HCT116 (cell line): ENCODE data around the gene DDX60. TPM values are rescaled to one million over a fixed set of nuclear protein-coding genes. Genes with fewer than 3 reads are reported as not detected.

ENCODE experiments used
- ATAC-seq: fragments of 200-7000 bp; cut with Tn5 transposase; 2 replicates; pipeline ENCODE4 v1.9.1; 2020; ENCODE audit warnings: mild to moderate bottlenecking, moderate library complexity
- BruUV-seq: library from RNA; stranded (reverse); fragments of 400-500 nt; replicated peaks from 2 replicates; lab custom pipeline; 2021; lab: Mats Ljungman, UMichigan
- CTCF ChIA-PET: fragments of 300-600 bp; sonication (Branson Sonifier 250); formaldehyde crosslinking; loops from one replicate; lab custom pipeline; 2021; ENCODE audit warnings: antibody characterized with exemption; lab: Charles Lee
- POLR2A ChIA-PET: fragments of 300-600, 350-600 bp; sonication (Branson Sonifier 250); formaldehyde crosslinking; loops from one replicate; lab custom pipeline; 2021; ENCODE audit warnings: antibody characterized with exemption; lab: Charles Lee
- RAD21 ChIA-PET, 2 experiments: fragments of 300-600 bp; sonication (Branson Sonifier 250); formaldehyde crosslinking; loops; one replicate each; lab custom pipeline; 2023; ENCODE audit warnings: low total read pairs in 2 of 2; ENCODE audit not compliant: uncharacterized antibody in 2 of 2, unreplicated experiment in 2 of 2, low non-redundant PET in 1 of 2; lab: Charles Lee
- DNase-seq: peaks from one replicate; pipeline ENCODE4 v3.0.0-alpha.2; 2010; ENCODE audit warnings: low read depth, low spot score
- H2AFZ ChIP-seq: fragments of 200-600 bp; shearing (Covaris generic), sonication (generic); 2 replicates; pipeline ENCODE4 v1.6.1; 2017; ENCODE audit warnings: low read depth, mixed run types, mixed read lengths, antibody characterized with exemption, low read length; ENCODE audit not compliant: poor library complexity, severe bottlenecking
- H3K27ac ChIP-seq: 2 replicates; pipeline ENCODE4 v1.5.1; 2012; ENCODE audit warnings: low read depth, low read length
- H3K27me3 ChIP-seq: fragments of 200-600 bp; sonication (generic); 2 replicates; pipeline ENCODE4 v1.6.1; 2016; ENCODE audit warnings: mixed run types, low read length, mixed read lengths; ENCODE audit not compliant: insufficient read depth
- H3K36me3 ChIP-seq, 2 experiments: fragments of 200-500 bp in 1 of 2; fragments of 200-600 bp in 1 of 2; sonication (Bioruptor generic) in 1 of 2; sonication (generic) in 1 of 2; 2 replicates each; pipeline versions ENCODE4 v1.5.1 to v1.6.1; 2014 to 2016; ENCODE audit warnings: low read length in 2 of 2, inconsistent platforms in 1 of 2, mixed read lengths in 1 of 2, mixed run types in 1 of 2; ENCODE audit not compliant: insufficient read depth in 2 of 2, control insufficient read depth in 1 of 2
- H3K4me1 ChIP-seq, 2 experiments: fragments of 200-600 bp in 1 of 2; sonication (generic) in 1 of 2; 2 replicates each; pipeline versions ENCODE4 v1.5.1 to v1.6.1; 2012 to 2017; ENCODE audit warnings: low read length in 2 of 2, inconsistent platforms in 1 of 2, mild to moderate bottlenecking in 1 of 2, mixed read lengths in 1 of 2, mixed run types in 1 of 2, moderate library complexity in 1 of 2; ENCODE audit not compliant: insufficient read depth in 2 of 2, control insufficient read depth in 1 of 2
- H3K4me2 ChIP-seq: fragments of 200-600 bp; sonication (generic); 2 replicates; pipeline ENCODE4 v1.6.1; 2017; ENCODE audit warnings: mixed run types, low read length, mixed read lengths
- H3K4me3 ChIP-seq, 2 experiments: fragments of 200-600 bp in 1 of 2; sonication (generic) in 1 of 2; replicated peaks in 1 of 2; 2 replicates each; pipeline ENCODE4 v1.5.1; 2011 to 2016; ENCODE audit warnings: low read length in 2 of 2, control low read depth in 1 of 2, low read depth in 1 of 2, mild to moderate bottlenecking in 1 of 2, mixed read lengths in 1 of 2, mixed run types in 1 of 2
- H3K79me2 ChIP-seq: fragments of 200-600 bp; sonication (generic); 2 replicates; pipeline ENCODE4 v1.6.1; 2017; ENCODE audit warnings: mild to moderate bottlenecking, mixed run types, low read length, moderate library complexity, mixed read lengths; ENCODE audit not compliant: insufficient read depth
- H3K9ac ChIP-seq: fragments of 200-600 bp; sonication (generic); 2 replicates; pipeline ENCODE4 v1.6.1; 2016; ENCODE audit warnings: low read length, mixed read lengths
- H3K9me2 ChIP-seq: fragments of 200-600 bp; sonication (generic), shearing (Covaris generic); 2 replicates; pipeline ENCODE4 v1.6.1; 2017; ENCODE audit warnings: mixed run types, mild to moderate bottlenecking, moderate library complexity; ENCODE audit not compliant: insufficient read depth
- H3K9me3 ChIP-seq, 2 experiments: fragments of 200-500 bp in 1 of 2; fragments of 200-600 bp in 1 of 2; sonication (Bioruptor generic) in 1 of 2; sonication (generic) in 1 of 2; 2 replicates each; pipeline ENCODE4 v1.6.1; 2014 to 2017; ENCODE audit warnings: low read length in 2 of 2, mixed read lengths in 2 of 2, inconsistent platforms in 1 of 2, low read depth in 1 of 2, mild to moderate bottlenecking in 1 of 2, mixed run types in 1 of 2, moderate library complexity in 1 of 2; ENCODE audit not compliant: control insufficient read depth in 1 of 2, insufficient read depth in 1 of 2
- H4K20me1 ChIP-seq: fragments of 200-600 bp; sonication (generic), shearing (Covaris generic); 2 replicates; pipeline ENCODE4 v1.6.1; 2017; ENCODE audit warnings: mixed run types, mild to moderate bottlenecking, moderate library complexity; ENCODE audit not compliant: insufficient read depth
- CEBPB ChIP-seq: IDR thresholded peaks from 2 replicates; pipeline ENCODE4 v1.6.1; 2012; ENCODE audit warnings: low read depth
- CTCF ChIP-seq, 3 experiments: fragments of 200-600 bp in 1 of 3; sonication (generic) in 1 of 3; IDR thresholded peaks in 2 of 3; conservative IDR thresholded peaks in 1 of 3; 2 replicates each; pipeline ENCODE4 v1.5.1; 2012 to 2017; ENCODE audit warnings: low read depth in 2 of 3, low read length in 2 of 3, antibody characterized with exemption in 1 of 3, borderline replicate concordance in 1 of 3, control low read depth in 1 of 3, mild to moderate bottlenecking in 1 of 3, mixed read lengths in 1 of 3, mixed run types in 1 of 3, moderate library complexity in 1 of 3; ENCODE audit not compliant: insufficient read depth in 1 of 3
- POLR2AphosphoS5 ChIP-seq: IDR thresholded peaks from 2 replicates; pipeline ENCODE4 v1.6.1; 2011; ENCODE audit warnings: mild to moderate bottlenecking, low read depth, low read length, moderate library complexity
- RAD21 ChIP-seq: IDR thresholded peaks from 2 replicates; pipeline ENCODE4 v1.6.1; 2012; ENCODE audit warnings: low read depth, mild to moderate bottlenecking
- SIN3A ChIP-seq: IDR thresholded peaks from 2 replicates; pipeline ENCODE4 v1.6.1; 2012; ENCODE audit warnings: low read depth
- intact Hi-C: fragments of 100-400 bp; cut with micrococcal nuclease; formaldehyde crosslinking; loops from 2 replicates; pipeline ENCODE4 v1.10.0; 2022
- total RNA-seq: library from RNA; stranded (reverse); gene quantifications from one replicate; pipeline ENCODE4 v1.2.1, GENCODE V29; 2021; ENCODE audit not compliant: unreplicated experiment

The DDX60 gene
- total RNA-seq, 1 experiment from 2014 or later, result 6.5 TPM

DNA sequence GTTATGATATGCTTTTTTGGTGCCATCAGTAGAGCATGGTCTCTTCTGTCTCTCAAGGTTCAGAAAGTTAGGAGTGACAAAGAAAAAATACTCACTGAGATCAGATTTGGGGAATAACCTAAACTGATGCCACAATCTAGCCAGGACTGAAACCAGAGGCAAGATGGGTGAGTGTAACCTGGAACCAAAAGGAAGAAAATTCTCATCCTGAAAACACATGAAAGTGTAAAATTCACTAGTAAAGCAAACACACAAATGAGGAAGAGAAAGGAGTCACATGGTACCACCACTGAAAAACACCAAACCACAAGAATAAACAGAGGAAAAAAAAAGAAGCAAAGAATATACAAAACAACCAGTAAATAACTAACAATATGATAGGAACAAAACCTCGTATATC lies 129.8 kb downstream of the DDX60 start:
- ChIA-PET POLR2A (no interaction called here), CTCF (no interaction called here), RAD21 (no interaction called here)
- no peak for DNase-seq
- Histone ChIP-seq H3K4me2 (no peak overlapping the region), H3K9me3 (no peaks in the 10 kb centered on the region), H3K9me2 (no peaks in the 10 kb centered on the region), H3K36me3 (no peaks in the 10 kb centered on the region), H3K9ac (no peak overlapping the region), H3K4me3 (no peak overlapping the region), H3K4me1 (peaks cover 0 to 6% of the 10 kb centered on the region in 2 experiments; a peak in 2 of 4 replicates), H3K27ac (no peak overlapping the region), H3K79me2 (no peaks in the 10 kb centered on the region), H4K20me1 (no peaks in the 10 kb centered on the region), H2AFZ (no peak overlapping the region), H3K27me3 (no peaks in the 10 kb centered on the region)
- BruUV-seq, result no TSS peak
- no peak for ATAC-seq
- intact Hi-C loops, result loop anchor here (10.0 kb wide), 1 partner anchor 296 kb away; the partner anchor contains the start of gene DDX60L
- TF ChIP-seq CEBPB (no peak), SIN3A (no peak)

DNA sequence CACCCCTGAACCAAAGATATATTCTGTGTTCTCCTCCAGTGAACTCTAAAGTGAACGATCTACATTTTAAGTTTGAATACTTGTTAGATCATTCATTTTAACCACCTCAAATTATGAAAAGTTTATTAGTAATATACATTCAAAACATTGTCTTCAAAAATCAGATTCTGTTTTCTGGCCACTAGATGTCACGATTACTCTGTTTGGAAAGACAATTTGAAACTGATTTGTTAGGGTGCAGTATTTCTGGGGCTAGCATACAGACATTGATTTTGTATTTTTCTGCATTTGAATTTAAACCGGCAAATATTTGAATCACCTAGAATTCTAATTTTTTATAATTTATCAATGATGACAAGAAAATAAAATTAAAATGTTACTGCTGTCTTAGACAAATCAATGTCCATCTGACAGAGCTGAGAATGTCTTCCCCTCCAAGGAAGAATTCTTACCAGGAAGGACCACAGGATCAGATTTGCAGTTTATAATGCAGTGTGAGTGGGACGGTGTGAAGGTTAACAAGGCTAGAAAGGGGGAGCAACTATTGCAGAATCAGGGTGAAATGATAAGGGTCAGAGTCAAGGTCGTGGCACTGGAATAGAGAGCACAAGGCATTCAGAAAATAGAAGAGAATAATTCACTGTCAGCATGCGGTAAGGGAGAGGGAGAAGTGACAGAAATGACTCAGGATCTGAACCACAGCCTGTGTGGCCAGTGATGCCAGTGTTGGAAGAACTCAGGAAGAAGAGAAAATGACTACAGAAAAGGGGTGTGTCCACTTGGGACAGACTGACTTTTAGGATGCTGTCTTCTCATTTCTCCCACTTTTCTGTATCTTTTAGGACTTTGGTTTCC lies 134.6 kb downstream of the DDX60 start:
- peak; percentile 68 for ATAC-seq
- no peak overlapping the region for H3K4me2 ChIP-seq
- no peak overlapping the region for H3K9ac ChIP-seq
- CTCF ChIA-PET, result interaction anchor here (1.0 to 1.6 kb wide), 2 partner anchors 735 to 737 kb away, joined by 3 to 5 read pairs; no protein-coding TSS in a partner anchor
- H3K4me1 ChIP-seq, result peaks cover 0 to 6% of the 10 kb centered on the region in 2 experiments; a peak in 2 of 4 replicates
- H3K36me3 ChIP-seq, result no peaks in the 10 kb centered on the region
- H3K27me3 ChIP-seq, result no peaks in the 10 kb centered on the region
- no peaks in the 10 kb centered on the region for H3K79me2 ChIP-seq
- no TSS peak for BruUV-seq
- TF ChIP-seq CTCF (IDR thresholded peaks at IDR 0.05 in 2 of 3, conservative IDR thresholded peaks at IDR 0.05 in 1 of 3; ENCODE audit: borderline replicate concordance in 1 of 3, insufficient read depth in 1 of 3, low read depth in 2 of 3, low read length in 2 of 3) (peak; percentile 46 to 80 (median 73)), RAD21 (peak; percentile 90), POLR2AphosphoS5 (no peak)
- H4K20me1 ChIP-seq, result no peaks in the 10 kb centered on the region
- POLR2A ChIA-PET, result no interaction called here
- H3K27ac ChIP-seq, result peak overlapping the region; percentile 52; the same call in 1 of the 2 replicates
- DNase-seq, result peak; percentile 43
- H3K4me3 ChIP-seq, result no peak overlapping the region
- RAD21 ChIA-PET, result no interaction called here
- no peaks in the 10 kb centered on the region for H3K9me3 ChIP-seq
- no peaks in the 10 kb centered on the region for H3K9me2 ChIP-seq
- intact Hi-C loops, result loop anchor here (1.0 to 10.0 kb wide), 5 partner anchors 301 to 823 kb away; partner anchors contain the start of gene DDX60L
- H2AFZ ChIP-seq, result no peak overlapping the region
